Peyer's patch (tissue), 4 donors: ENCODE measurements around the gene POLE4. TPM values are rescaled to one million over a fixed set of nuclear protein-coding genes. Genes with fewer than 3 reads are reported as not detected.

Experiments used
- DNase-seq, 3 donors: peaks; one replicate each; pipeline ENCODE4 v3.0.0-alpha.2; 2017 to 2019
- H3K27ac ChIP-seq, 4 donors: fragments of 200-600 bp; sonication (generic); one replicate each; pipeline ENCODE4 v1.5.1; 2016 to 2019
- H3K27me3 ChIP-seq, 2 donors: fragments of 200-600 bp; sonication (generic); one replicate each; pipeline ENCODE4 v1.5.1; 2019
- H3K36me3 ChIP-seq, 3 donors: fragments of 200-600 bp; sonication (generic); one replicate each; pipeline ENCODE4 v1.5.1; 2016 to 2019
- H3K4me1 ChIP-seq, 4 donors: fragments of 200-600 bp; sonication (generic); one replicate each; pipeline ENCODE4 v1.5.1; 2016 to 2019
- H3K4me3 ChIP-seq, 4 donors: fragments of 200-600 bp; sonication (generic); 1 replicate in 3 of 4; 2 replicates in 1 of 4; pipeline ENCODE4 v1.5.1; 2016 to 2019; ENCODE audit warnings: mild to moderate bottlenecking in 1 of 4
- H3K9me3 ChIP-seq, 4 donors: fragments of 200-600 bp; sonication (generic); one replicate each; pipeline ENCODE4 v1.5.1; 2016 to 2019; ENCODE audit warnings: mild to moderate bottlenecking in 1 of 4
- POLR2A ChIP-seq, 2 donors: fragments of 450-650 bp; IDR thresholded peaks; one replicate each; pipeline ENCODE4 v1.5.1; 2017; ENCODE audit warnings: antibody characterized with exemption in 2 of 2, mild to moderate bottlenecking in 2 of 2, moderate library complexity in 2 of 2
- total RNA-seq, 4 donors: library from RNA; depleted of rRNA; stranded (reverse); fragments of >200 nt; gene quantifications; one replicate each; pipeline ENCODE4 v1.1.0, GENCODE V29; 2016
- TF ChIP-seq, protein P1 (sequence below), 6 experiments: fragments of 450-650 bp in 4 of 6; fragments of 200-600 bp in 2 of 6; sonication (generic) in 1 of 6; IDR thresholded peaks; one replicate each; pipeline ENCODE4 v1.5.1; 2017 to 2019; ENCODE audit warnings: antibody characterized with exemption in 6 of 6, mild to moderate bottlenecking in 3 of 6, moderate library complexity in 1 of 6

POLE4 gene
- total RNA-seq, 4 donors from 2014 or later: 20.1 to 46.2 (median 23.6) TPM

- TF ChIP-seq POLR2A (IDR thresholded peaks at IDR 0.05): no peak
- TF ChIP-seq, protein P1, sequence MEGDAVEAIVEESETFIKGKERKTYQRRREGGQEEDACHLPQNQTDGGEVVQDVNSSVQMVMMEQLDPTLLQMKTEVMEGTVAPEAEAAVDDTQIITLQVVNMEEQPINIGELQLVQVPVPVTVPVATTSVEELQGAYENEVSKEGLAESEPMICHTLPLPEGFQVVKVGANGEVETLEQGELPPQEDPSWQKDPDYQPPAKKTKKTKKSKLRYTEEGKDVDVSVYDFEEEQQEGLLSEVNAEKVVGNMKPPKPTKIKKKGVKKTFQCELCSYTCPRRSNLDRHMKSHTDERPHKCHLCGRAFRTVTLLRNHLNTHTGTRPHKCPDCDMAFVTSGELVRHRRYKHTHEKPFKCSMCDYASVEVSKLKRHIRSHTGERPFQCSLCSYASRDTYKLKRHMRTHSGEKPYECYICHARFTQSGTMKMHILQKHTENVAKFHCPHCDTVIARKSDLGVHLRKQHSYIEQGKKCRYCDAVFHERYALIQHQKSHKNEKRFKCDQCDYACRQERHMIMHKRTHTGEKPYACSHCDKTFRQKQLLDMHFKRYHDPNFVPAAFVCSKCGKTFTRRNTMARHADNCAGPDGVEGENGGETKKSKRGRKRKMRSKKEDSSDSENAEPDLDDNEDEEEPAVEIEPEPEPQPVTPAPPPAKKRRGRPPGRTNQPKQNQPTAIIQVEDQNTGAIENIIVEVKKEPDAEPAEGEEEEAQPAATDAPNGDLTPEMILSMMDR (IDR thresholded peaks at IDR 0.05): no peak
- Histone ChIP-seq H3K27me3 (no peaks in the 10 kb centered on the region), H3K4me1 (no peaks in the 10 kb centered on the region), H3K36me3 (no peaks in the 10 kb centered on the region), H3K4me3 (no peak overlapping the region), H3K27ac (no peak overlapping the region), H3K9me3 (no peaks in the 10 kb centered on the region)
- DNase-seq: no peak
Observed at GRCh38 chr2:74952575-74952974, 5.9 kb upstream of the POLE4 start.

DNA sequence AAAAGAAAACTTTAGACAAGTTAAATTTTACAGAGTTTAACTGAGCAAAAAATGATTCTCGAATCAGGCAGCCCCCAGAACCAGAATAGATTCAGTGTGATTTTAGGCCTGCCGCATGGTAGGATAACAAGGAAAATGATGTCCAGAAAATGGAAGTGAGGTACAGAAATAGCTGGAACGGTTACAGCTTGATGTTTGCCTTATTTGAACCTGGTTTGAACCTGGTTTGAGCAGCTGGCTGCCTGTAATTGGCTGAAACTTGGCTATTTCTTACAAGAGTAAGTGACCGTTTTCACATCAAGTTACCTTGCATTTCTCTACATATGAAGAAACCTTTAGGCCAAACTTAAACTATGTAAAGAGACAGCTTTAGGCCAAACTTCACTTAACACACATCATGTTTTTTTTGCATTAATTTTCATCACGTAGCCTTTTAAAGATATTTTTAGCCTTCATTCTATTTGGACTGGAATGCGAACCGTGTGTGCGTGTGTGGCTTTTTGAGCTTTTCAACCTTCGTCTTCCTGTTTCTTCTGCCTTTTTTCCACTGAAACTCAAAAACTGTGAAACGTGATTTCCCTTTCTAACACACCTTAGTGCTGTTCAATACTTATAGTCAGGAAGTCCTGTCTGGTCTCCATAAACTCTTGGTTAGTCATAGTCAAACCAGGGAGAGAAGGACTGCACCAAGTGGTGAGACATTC, 4.5 kb upstream of the POLE4 start:
- Histone ChIP-seq H3K9me3 (no peaks in the 10 kb centered on the region), H3K4me1 (peaks cover 0 to 4% (median 0%) of the 10 kb centered on the region in 4 donors), H3K4me3 (no peak overlapping the region), H3K36me3 (no peaks in the 10 kb centered on the region), H3K27me3 (no peaks in the 10 kb centered on the region), H3K27ac (no peak overlapping the region)
- no peak for DNase-seq
- TF ChIP-seq, protein P1 (IDR thresholded peaks at IDR 0.05): no peak
- TF ChIP-seq POLR2A (IDR thresholded peaks at IDR 0.05): no peak

- Histone ChIP-seq H3K27me3 (no peaks in the 10 kb centered on the region), H3K27ac (no peak overlapping the region), H3K36me3 (no peaks in the 10 kb centered on the region), H3K4me3 (no peak overlapping the region), H3K4me1 (peaks cover 0 to 10% (median 0%) of the 10 kb centered on the region in 4 donors), H3K9me3 (no peaks in the 10 kb centered on the region)
- no peak for DNase-seq
- TF ChIP-seq, protein P1 (IDR thresholded peaks at IDR 0.05): no peak
- no peak for TF ChIP-seq POLR2A (IDR thresholded peaks at IDR 0.05)
Observed at GRCh38 chr2:74954500-74954874, 4.0 kb upstream of the POLE4 start.

DNA sequence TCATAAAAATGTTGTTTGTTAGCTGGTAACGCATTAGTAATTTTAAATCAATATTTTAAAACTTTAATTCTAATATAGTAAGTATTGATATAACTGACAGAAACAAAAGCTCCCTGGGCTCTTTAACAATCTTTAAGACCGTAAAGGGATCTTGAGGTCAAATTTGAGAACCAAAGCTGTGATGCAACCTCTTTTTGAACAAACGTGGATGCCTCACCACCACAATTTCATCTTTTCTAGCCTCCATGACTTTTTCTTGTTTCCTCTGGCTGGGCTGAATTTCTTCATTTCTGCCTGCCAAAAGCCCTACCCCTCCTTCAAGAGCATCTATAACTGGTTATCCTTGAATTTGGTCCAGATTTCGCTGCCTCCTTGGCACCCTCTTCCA, 563 bp upstream of the POLE4 start:
- Histone ChIP-seq H3K4me1 (peaks cover 0 to 14% (median 0%) of the 10 kb centered on the region in 4 donors), H3K36me3 (no peaks in the 10 kb centered on the region), H3K9me3 (no peaks in the 10 kb centered on the region), H3K27ac (peak overlapping the region; percentile 87 to 96 (median 88)), H3K27me3 (no peaks in the 10 kb centered on the region), H3K4me3 (peak overlapping the region; percentile 58 to 93 (median 59))
- DNase-seq: no peak
- TF ChIP-seq POLR2A (IDR thresholded peaks at IDR 0.05): no peak
- TF ChIP-seq, protein P1 (IDR thresholded peaks at IDR 0.05): no peak

- TF ChIP-seq, protein P1 (IDR thresholded peaks at IDR 0.05): no peak
- TF ChIP-seq POLR2A (IDR thresholded peaks at IDR 0.05): no peak
- Histone ChIP-seq H3K36me3 (no peaks in the 10 kb centered on the region), H3K4me1 (peaks cover 0 to 14% (median 0%) of the 10 kb centered on the region in 4 donors), H3K4me3 (peak overlapping the region; percentile 58 to 93 (median 59)), H3K27me3 (no peaks in the 10 kb centered on the region), H3K9me3 (no peaks in the 10 kb centered on the region), H3K27ac (peak overlapping the region; percentile 87 to 96 (median 88))
- DNase-seq: no peak
Observed at GRCh38 chr2:74959106-74959751, 786 bp downstream of the POLE4 start.
